B cell (primary cell): ENCODE results near the gene NGEF. TPM values are rescaled to one million over a fixed set of nuclear protein-coding genes. Genes with fewer than 3 reads are reported as not detected.

Source experiments
- ATAC-seq: fragments of 200-7000 bp; cut with Tn5 transposase; one replicate; pipeline ENCODE4 v1.10.0; 2021; ENCODE audit warnings: low read depth, mild to moderate bottlenecking, moderate number of reproducible peaks, moderate library complexity
- CTCF ChIA-PET: fragments of 350-600 bp; sonication (Branson Sonifier 250); formaldehyde crosslinking; loops from one replicate; lab custom pipeline; 2021; ENCODE audit warnings: antibody characterized with exemption, inconsistent platforms; lab: Charles Lee
- POLR2A ChIA-PET: fragments of 350-600 bp; sonication (Branson Sonifier 250); formaldehyde crosslinking; loops from one replicate; lab custom pipeline; 2021; ENCODE audit warnings: antibody characterized with exemption; lab: Charles Lee
- DNase-seq: peaks from one replicate; pipeline ENCODE4 v3.0.0; 2013
- H2AFZ ChIP-seq: 2 replicates; pipeline ENCODE4 v1.6.1; 2012; ENCODE audit warnings: mild to moderate bottlenecking, low read depth, low read length; ENCODE audit not compliant: insufficient read depth, poor library complexity, severe bottlenecking
- H3K27ac ChIP-seq, 2 donors: 1 replicate in 1 of 2; 2 replicates in 1 of 2; pipeline ENCODE4 v1.5.1; 2012 to 2013; ENCODE audit warnings: low read length in 2 of 2, mild to moderate bottlenecking in 2 of 2, moderate library complexity in 1 of 2
- H3K27me3 ChIP-seq, 4 experiments: fragments of 200-600 bp in 1 of 4; sonication (generic) in 1 of 4; replicated peaks in 1 of 4; 1 replicate in 2 of 4; 2 replicates in 2 of 4; pipeline versions ENCODE4 v1.6.1 to v1.7.0; 2013 to 2016; ENCODE audit warnings: low read length in 3 of 4, mild to moderate bottlenecking in 2 of 4, mixed read lengths in 1 of 4, moderate library complexity in 1 of 4; ENCODE audit not compliant: insufficient read depth in 4 of 4, control insufficient read depth in 3 of 4; ENCODE audit errors: control extremely low read depth in 1 of 4
- H3K36me3 ChIP-seq, 2 experiments: replicated peaks in 1 of 2; 1 replicate in 1 of 2; 2 replicates in 1 of 2; pipeline versions ENCODE4 v1.6.1 to v1.7.1; 2013; ENCODE audit warnings: low read length in 1 of 2; ENCODE audit not compliant: insufficient read depth in 2 of 2, control insufficient read depth in 1 of 2; ENCODE audit errors: control extremely low read depth in 1 of 2, extremely low read depth in 1 of 2
- H3K4me1 ChIP-seq, 2 donors: fragments of 200-600 bp in 1 of 2; sonication (generic) in 1 of 2; 1 replicate in 1 of 2; 2 replicates in 1 of 2; pipeline versions ENCODE4 v1.5.1 to v1.6.1; 2013 to 2017; ENCODE audit warnings: low read length in 2 of 2; ENCODE audit not compliant: control insufficient read depth in 2 of 2, insufficient read depth in 2 of 2
- H3K4me2 ChIP-seq: replicated peaks from 2 replicates; pipeline ENCODE3; 2012; ENCODE audit warnings: mild to moderate bottlenecking, low read depth, low read length; ENCODE audit not compliant: poor library complexity, severe bottlenecking
- H3K4me3 ChIP-seq, 5 experiments: fragments of 200-600 bp in 1 of 5; sonication (generic) in 1 of 5; 1 replicate in 3 of 5; 2 replicates in 2 of 5; pipeline versions ENCODE4 v1.5.1 to v1.7.0; 2011 to 2016; ENCODE audit warnings: low read length in 4 of 5, mild to moderate bottlenecking in 4 of 5, low read depth in 2 of 5, control low read depth in 1 of 5, moderate library complexity in 1 of 5; ENCODE audit not compliant: insufficient read depth in 1 of 5; ENCODE audit errors: control extremely low read depth in 1 of 5, extremely low read depth in 1 of 5
- H3K79me2 ChIP-seq: fragments of 200-600 bp; sonication (generic); one replicate; pipeline ENCODE4 v1.6.0; 2016; ENCODE audit warnings: low read length; ENCODE audit not compliant: control insufficient read depth, insufficient read depth
- H3K9ac ChIP-seq: fragments of 200-600 bp; sonication (generic); 2 replicates; pipeline ENCODE4 v1.6.1; 2017; ENCODE audit warnings: mild to moderate bottlenecking, low read length, moderate library complexity
- H3K9me3 ChIP-seq, 3 donors: one replicate each; pipeline versions ENCODE4 v1.6.1 to v1.7.1; 2013; ENCODE audit warnings: low read length in 2 of 3; ENCODE audit not compliant: control insufficient read depth in 2 of 3, insufficient read depth in 1 of 3; ENCODE audit errors: control extremely low read depth in 1 of 3
- H4K20me1 ChIP-seq: 2 replicates; pipeline ENCODE4 v1.6.0; 2012; ENCODE audit warnings: mild to moderate bottlenecking, low read length; ENCODE audit not compliant: insufficient read depth, control insufficient read depth, poor library complexity, severe bottlenecking
- H3K27ac Mint-ChIP-seq: one replicate; pipeline ENCODE4 v1.8.0; 2021; ENCODE audit warnings: mixed read lengths
- H3K27me3 Mint-ChIP-seq: one replicate; pipeline ENCODE4 v1.8.0; 2021; ENCODE audit warnings: mixed read lengths
- H3K4me1 Mint-ChIP-seq: one replicate; pipeline ENCODE4 v1.8.0; 2021; ENCODE audit warnings: mixed read lengths
- H3K4me3 Mint-ChIP-seq: one replicate; pipeline ENCODE4 v1.8.0; 2021; ENCODE audit warnings: mixed read lengths
- H3K9me3 Mint-ChIP-seq: one replicate; pipeline ENCODE4 v1.8.0; 2022; ENCODE audit warnings: mixed read lengths; ENCODE audit not compliant: insufficient read depth
- EZH2 ChIP-seq: IDR thresholded peaks from 2 replicates; pipeline ENCODE4 v1.6.1; 2012; ENCODE audit warnings: borderline replicate concordance, low read depth, mild to moderate bottlenecking, moderate library complexity, low read length; ENCODE audit not compliant: insufficient read depth, poor library complexity, severe bottlenecking
- WGBS: methylation state at CpG from one replicate; pipeline ENCODE4 v1.1.5; 2013; ENCODE audit warnings: missing lambda C conversion rate; ENCODE audit not compliant: insufficient coverage; 5-methylcytosine and 5-hydroxymethylcytosine counted together
- intact Hi-C: fragments of 100-400 bp; cut with micrococcal nuclease; formaldehyde crosslinking; loops from one replicate; pipeline ENCODE4 v1.10.0; 2022
- polyA plus RNA-seq: library from polyadenylated mRNA; depleted of rRNA; stranded (reverse); fragments of >200 nt; gene quantifications from 2 replicates; pipeline ENCODE4 v1.2.3, GENCODE V29; 2012
- total RNA-seq, 2 donors: library from RNA; stranded (reverse); fragments of 120-200 nt in 1 of 2; gene quantifications; 1 replicate in 1 of 2; 2 replicates in 1 of 2; pipeline versions ENCODE4 v1.2.3 to v1.2.4, GENCODE V29; 2013 to 2022
- TF ChIP-seq, protein P1 (sequence below): fragments of 200-600 bp; IDR thresholded peaks from one replicate; pipeline ENCODE4 v1.8.0; 2022; ENCODE audit warnings: antibody characterized with exemption, mild to moderate bottlenecking

NGEF gene
- total and polyA plus RNA-seq, 2 donors (not counting 1 experiment from before 2014, with no cell fraction given): not detected

- H3K9ac ChIP-seq: no peak overlapping the region
- no peaks in the 10 kb centered on the region for H3K36me3 ChIP-seq
- no peak overlapping the region for H3K4me2 ChIP-seq
- no peak overlapping the region for H3K4me3 ChIP-seq
- ATAC-seq (no peak), DNase-seq (no peak)
- CTCF ChIA-PET: interaction anchor here (1.4 kb wide), 1 partner anchor 377 kb away, joined by 3 read pairs; the partner anchor contains the start of gene ATG16L1
- no peak overlapping the region for H2AFZ ChIP-seq
- no peaks in the 10 kb centered on the region for H3K79me2 ChIP-seq
- no peak overlapping the region for H3K27ac Mint-ChIP-seq
- H3K27ac ChIP-seq: no peak overlapping the region
- peaks cover 0 to 5% (median 0%) of the 10 kb centered on the region in 3 donors for H3K9me3 ChIP-seq
- no peaks in the 10 kb centered on the region for H3K9me3 Mint-ChIP-seq
- intact Hi-C loops: no loop called here
- H3K4me1 Mint-ChIP-seq: peaks cover 15% of the 10 kb centered on the region
- no peaks in the 10 kb centered on the region for H4K20me1 ChIP-seq
- H3K4me3 Mint-ChIP-seq: no peak overlapping the region
- 83% methylated on average over 6 of the region's 6 CpGs for WGBS
- peaks cover 11 to 20% of the 10 kb centered on the region in 2 donors for H3K4me1 ChIP-seq
- H3K27me3 ChIP-seq: peaks cover 0 to 24% (median 7%) of the 10 kb centered on the region in 4 experiments
- peaks cover 12% of the 10 kb centered on the region for H3K27me3 Mint-ChIP-seq
- TF ChIP-seq, protein P1, sequence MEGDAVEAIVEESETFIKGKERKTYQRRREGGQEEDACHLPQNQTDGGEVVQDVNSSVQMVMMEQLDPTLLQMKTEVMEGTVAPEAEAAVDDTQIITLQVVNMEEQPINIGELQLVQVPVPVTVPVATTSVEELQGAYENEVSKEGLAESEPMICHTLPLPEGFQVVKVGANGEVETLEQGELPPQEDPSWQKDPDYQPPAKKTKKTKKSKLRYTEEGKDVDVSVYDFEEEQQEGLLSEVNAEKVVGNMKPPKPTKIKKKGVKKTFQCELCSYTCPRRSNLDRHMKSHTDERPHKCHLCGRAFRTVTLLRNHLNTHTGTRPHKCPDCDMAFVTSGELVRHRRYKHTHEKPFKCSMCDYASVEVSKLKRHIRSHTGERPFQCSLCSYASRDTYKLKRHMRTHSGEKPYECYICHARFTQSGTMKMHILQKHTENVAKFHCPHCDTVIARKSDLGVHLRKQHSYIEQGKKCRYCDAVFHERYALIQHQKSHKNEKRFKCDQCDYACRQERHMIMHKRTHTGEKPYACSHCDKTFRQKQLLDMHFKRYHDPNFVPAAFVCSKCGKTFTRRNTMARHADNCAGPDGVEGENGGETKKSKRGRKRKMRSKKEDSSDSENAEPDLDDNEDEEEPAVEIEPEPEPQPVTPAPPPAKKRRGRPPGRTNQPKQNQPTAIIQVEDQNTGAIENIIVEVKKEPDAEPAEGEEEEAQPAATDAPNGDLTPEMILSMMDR: no peak
- no peak for TF ChIP-seq EZH2
- POLR2A ChIA-PET: no interaction called here
Measured at GRCh38 chr2:232873909-232874641, 139.0 kb downstream of the NGEF start.

- Histone ChIP-seq H3K36me3 (no peaks in the 10 kb centered on the region), H4K20me1 (no peaks in the 10 kb centered on the region), H3K4me1 (peaks cover 11 to 20% of the 10 kb centered on the region in 2 donors), H3K27me3 (peaks cover 0 to 24% (median 7%) of the 10 kb centered on the region in 4 experiments), H3K27ac (no peak overlapping the region), H2AFZ (no peak overlapping the region), H3K9ac (no peak overlapping the region), H3K79me2 (no peaks in the 10 kb centered on the region), H3K4me3 (no peak overlapping the region), H3K4me2 (no peak overlapping the region), H3K9me3 (peaks cover 0 to 5% (median 0%) of the 10 kb centered on the region in 3 donors)
- Mint-ChIP-seq H3K27ac (no peak overlapping the region), H3K27me3 (peaks cover 12% of the 10 kb centered on the region), H3K4me3 (no peak overlapping the region), H3K4me1 (peaks cover 15% of the 10 kb centered on the region), H3K9me3 (no peaks in the 10 kb centered on the region)
- no peak for DNase-seq
- no peak for ATAC-seq
- ChIA-PET POLR2A (no interaction called here), CTCF (interaction anchor here (1.4 kb wide), 1 partner anchor 378 kb away, joined by 3 read pairs; the partner anchor contains the start of gene ATG16L1)
- WGBS: 96% methylated on average over 13 of the region's 14 CpGs
- intact Hi-C loops: no loop called here
- no peak for TF ChIP-seq EZH2
- TF ChIP-seq, protein P1: no peak
Measured at GRCh38 chr2:232873292-232873908, 139.7 kb downstream of the NGEF start.
